Fibroblast of lung (primary cell): Measurements from ENCODE around the gene HDAC6.

ENCODE experiments used
- EZH2 ChIP-seq: IDR thresholded peaks from 2 replicates; pipeline ENCODE4 v1.5.1; 2012; ENCODE audit warnings: low read length, control low read depth, mild to moderate bottlenecking; ENCODE audit errors: missing control alignments
- TF ChIP-seq, protein P1 (sequence below), 2 donors: IDR thresholded peaks in 1 of 2; conservative IDR thresholded peaks in 1 of 2; 1 replicate in 1 of 2; 2 replicates in 1 of 2; pipeline ENCODE4 v1.5.1; 2011 to 2012; ENCODE audit warnings: low read length in 2 of 2, control low read depth in 1 of 2, inconsistent platforms in 1 of 2, low read depth in 1 of 2, mild to moderate bottlenecking in 1 of 2

DNA sequence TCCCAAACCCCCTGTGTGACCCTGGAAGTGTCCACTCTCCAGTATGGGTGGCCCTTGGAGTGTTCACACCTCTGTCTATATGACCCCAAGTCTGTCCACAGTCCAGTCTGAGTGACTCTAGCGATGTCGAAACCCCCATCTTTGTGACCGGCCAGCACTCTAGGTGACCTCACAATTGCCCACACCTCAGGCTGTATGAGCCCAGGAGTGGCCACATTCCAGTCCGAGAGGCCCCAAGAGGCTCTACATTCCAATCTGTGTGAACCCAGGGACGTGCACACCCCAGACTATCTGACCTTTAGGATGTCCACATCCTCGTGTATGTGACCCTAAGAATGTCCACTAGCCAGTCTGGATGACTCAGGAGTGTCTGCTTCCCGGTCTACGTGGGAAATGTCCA lies 47.6 kb upstream of the HDAC6 start:
- TF ChIP-seq, protein P1, sequence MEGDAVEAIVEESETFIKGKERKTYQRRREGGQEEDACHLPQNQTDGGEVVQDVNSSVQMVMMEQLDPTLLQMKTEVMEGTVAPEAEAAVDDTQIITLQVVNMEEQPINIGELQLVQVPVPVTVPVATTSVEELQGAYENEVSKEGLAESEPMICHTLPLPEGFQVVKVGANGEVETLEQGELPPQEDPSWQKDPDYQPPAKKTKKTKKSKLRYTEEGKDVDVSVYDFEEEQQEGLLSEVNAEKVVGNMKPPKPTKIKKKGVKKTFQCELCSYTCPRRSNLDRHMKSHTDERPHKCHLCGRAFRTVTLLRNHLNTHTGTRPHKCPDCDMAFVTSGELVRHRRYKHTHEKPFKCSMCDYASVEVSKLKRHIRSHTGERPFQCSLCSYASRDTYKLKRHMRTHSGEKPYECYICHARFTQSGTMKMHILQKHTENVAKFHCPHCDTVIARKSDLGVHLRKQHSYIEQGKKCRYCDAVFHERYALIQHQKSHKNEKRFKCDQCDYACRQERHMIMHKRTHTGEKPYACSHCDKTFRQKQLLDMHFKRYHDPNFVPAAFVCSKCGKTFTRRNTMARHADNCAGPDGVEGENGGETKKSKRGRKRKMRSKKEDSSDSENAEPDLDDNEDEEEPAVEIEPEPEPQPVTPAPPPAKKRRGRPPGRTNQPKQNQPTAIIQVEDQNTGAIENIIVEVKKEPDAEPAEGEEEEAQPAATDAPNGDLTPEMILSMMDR (conservative IDR thresholded peaks at IDR 0.05 in 1 of 2, IDR thresholded peaks at IDR 0.05 in 1 of 2; ENCODE audit: low read depth in 1 of 2, low read length in 2 of 2) = no peak
- TF ChIP-seq EZH2 = no peak
